ENCODE results near the gene ANKRD33B. TPM values are rescaled to one million over a fixed set of nuclear protein-coding genes. Genes with fewer than 3 reads are reported as not detected.

Gene ANKRD33B
- total RNA-seq, 1 experiment from 2014 or later: 4.0 TPM

GRCh38 chr5:10684303-10685086, 120.6 kb downstream of the ANKRD33B start:
- H3K36me3 ChIP-seq: no peaks in the 10 kb centered on the region
- H3K27ac ChIP-seq: no peak overlapping the region
- H3K4me3 ChIP-seq: no peak overlapping the region
- H3K4me1 ChIP-seq: no peaks in the 10 kb centered on the region
- H3K9me3 ChIP-seq (replicated peaks): no peaks in the 10 kb centered on the region
- no peak for DNase-seq
- no peaks in the 10 kb centered on the region for H3K27me3 ChIP-seq

DNA sequence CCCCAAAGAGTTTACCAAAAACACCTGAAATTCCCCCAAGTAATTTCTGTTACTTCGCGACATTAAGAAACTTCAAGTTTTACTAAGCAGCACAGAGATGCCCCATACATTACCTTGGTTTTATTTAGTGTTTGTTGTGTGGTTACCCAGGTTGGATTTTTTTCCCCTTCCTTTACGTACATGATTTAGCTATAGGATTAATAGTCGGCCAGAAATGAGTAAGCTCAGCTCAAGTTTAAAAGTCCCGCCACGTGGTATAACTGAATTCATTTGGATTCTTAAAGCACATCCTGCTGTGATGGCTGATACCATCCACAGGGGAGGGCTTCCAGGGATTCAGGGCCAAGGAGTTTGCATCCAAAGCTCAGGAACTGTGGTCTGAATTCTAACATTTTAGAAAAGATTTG, 121.2 kb downstream of the ANKRD33B start:
- no peak overlapping the region for H3K27ac ChIP-seq
- H3K9me3 ChIP-seq (replicated peaks): no peaks in the 10 kb centered on the region
- no peaks in the 10 kb centered on the region for H3K4me1 ChIP-seq
- no peaks in the 10 kb centered on the region for H3K36me3 ChIP-seq
- no peaks in the 10 kb centered on the region for H3K27me3 ChIP-seq
- no peak for DNase-seq
- no peak overlapping the region for H3K4me3 ChIP-seq

GRCh38 chr5:10686890-10687289, 123.0 kb downstream of the ANKRD33B start:
- H3K27ac ChIP-seq: no peak overlapping the region
- H3K4me1 ChIP-seq: no peaks in the 10 kb centered on the region
- H3K4me3 ChIP-seq: no peak overlapping the region
- DNase-seq: no peak
- no peaks in the 10 kb centered on the region for H3K27me3 ChIP-seq
- no peaks in the 10 kb centered on the region for H3K36me3 ChIP-seq
- H3K9me3 ChIP-seq (replicated peaks): no peaks in the 10 kb centered on the region

DNA sequence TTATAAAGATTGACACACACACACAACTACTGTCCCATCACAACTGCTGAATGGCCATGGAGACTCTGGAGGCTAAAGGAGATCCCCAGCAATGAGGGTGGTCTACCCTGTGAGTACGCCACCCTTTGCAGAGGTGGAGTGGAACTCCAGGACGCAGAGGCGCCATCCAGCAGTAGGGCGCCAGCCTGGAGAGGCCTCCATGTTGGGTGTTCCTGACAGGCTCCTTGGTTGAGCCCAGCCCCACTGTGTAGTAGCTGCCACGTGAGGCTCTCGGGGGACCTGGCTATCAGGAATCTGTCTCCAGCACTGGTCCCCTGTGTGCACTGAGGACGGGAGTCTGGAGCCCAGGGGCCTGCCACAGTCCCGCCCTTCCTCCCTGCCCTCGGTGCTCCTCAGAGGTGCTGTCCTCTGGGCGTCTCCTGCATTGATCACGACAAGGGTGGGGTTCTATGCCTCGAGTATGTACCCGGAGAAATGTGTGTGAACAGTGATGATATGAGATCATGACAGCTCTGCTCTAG, 124.8 kb downstream of the ANKRD33B start:
- H3K27ac ChIP-seq: no peak overlapping the region
- DNase-seq: no peak
- H3K36me3 ChIP-seq: no peaks in the 10 kb centered on the region
- no peaks in the 10 kb centered on the region for H3K27me3 ChIP-seq
- H3K4me1 ChIP-seq: no peaks in the 10 kb centered on the region
- H3K9me3 ChIP-seq (replicated peaks): no peaks in the 10 kb centered on the region
- H3K4me3 ChIP-seq: no peak overlapping the region

DNA sequence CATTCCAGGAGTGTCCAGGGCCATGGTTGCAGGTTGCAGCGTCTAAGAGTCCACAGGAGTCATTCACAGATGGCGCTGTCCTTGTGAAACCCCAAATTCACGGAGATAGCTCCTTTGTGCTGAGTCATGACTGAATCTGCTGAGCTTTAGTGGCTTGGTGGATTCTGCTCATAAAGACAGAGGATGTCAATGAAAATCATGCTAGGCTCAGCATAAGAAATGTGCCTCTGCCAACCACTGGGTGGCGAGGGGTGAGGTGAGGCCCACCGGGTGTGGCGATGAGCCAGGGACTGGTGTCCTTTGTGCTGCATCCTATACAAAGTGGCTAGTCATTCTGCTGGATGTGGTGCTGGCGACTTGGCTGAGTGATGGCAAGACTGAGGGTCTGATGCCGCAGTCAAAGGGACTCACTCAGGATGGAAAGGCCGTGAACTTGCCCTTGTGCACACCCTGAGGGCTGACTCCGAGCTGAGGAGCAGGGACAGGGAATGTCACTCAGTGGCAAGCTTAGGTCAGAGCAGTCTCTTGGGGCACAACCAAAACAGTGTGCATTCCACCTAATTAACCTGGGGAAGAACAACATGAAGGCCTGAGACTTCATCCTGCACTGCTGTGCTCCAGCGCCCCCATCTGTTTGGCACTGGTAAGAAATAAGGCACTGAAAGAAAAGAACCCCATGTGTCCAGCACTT, 125.7 kb downstream of the ANKRD33B start:
- H3K4me3 ChIP-seq: no peak overlapping the region
- no peaks in the 10 kb centered on the region for H3K9me3 ChIP-seq (replicated peaks)
- DNase-seq: peak in 1 of 2 experiments; percentile 26
- no peak overlapping the region for H3K27ac ChIP-seq
- H3K4me1 ChIP-seq: no peaks in the 10 kb centered on the region
- H3K27me3 ChIP-seq: no peaks in the 10 kb centered on the region
- no peaks in the 10 kb centered on the region for H3K36me3 ChIP-seq

DNA sequence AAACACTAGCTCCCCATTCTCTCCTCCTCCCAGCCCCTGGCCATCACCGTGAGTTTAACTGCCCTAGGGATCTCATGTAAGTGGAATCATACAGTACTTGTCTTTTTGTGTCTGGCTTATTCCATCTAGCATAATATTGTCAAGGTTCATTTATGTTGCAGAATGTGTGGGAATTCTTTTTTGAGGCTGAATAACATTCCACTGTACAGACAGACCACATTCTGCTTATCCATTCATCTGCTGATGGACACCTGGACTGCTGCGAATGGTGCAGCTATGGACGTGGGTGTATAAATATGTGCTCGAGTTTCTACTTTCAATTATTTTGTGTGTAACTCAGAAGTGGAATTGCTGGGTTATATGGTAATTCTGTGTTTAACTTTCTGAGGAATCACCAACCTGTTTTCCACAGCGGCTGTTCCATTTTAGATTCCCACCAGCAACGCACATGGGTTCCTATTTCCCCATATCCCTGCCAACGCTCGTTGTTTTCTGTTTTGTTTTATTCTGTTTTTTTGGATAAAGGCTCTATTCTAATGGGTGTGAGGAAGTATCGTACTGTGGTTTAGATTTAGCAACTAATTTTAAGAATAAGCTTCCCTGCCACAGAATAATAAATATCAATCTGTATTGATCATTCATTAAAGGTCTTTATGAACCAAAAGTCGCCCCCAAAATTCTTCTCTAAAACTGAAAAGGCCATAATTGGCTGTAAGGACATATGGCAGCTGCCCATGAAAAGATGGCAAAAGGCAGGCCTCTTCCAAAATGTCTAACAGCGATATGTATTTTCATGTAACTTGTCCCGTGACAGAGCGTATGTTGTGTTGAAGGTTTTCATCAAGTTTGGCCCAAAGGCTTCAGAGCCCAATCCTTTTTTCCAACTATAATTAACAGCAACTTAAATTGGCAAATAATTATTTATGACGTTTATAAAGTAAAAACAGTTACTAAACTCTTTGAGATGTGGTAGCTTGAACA, 126.9 kb downstream of the ANKRD33B start:
- no peak for DNase-seq
- Histone ChIP-seq H3K9me3 (replicated peaks) (no peaks in the 10 kb centered on the region), H3K36me3 (no peaks in the 10 kb centered on the region), H3K27me3 (no peaks in the 10 kb centered on the region), H3K4me3 (no peak overlapping the region), H3K4me1 (no peaks in the 10 kb centered on the region), H3K27ac (no peak overlapping the region)

- Histone ChIP-seq H3K9me3 (replicated peaks) (no peaks in the 10 kb centered on the region), H3K4me3 (no peak overlapping the region), H3K27me3 (no peaks in the 10 kb centered on the region), H3K36me3 (no peaks in the 10 kb centered on the region), H3K4me1 (no peaks in the 10 kb centered on the region), H3K27ac (peak overlapping the region; percentile 45)
- no peak for DNase-seq
These were observed 128.2 kb downstream of the ANKRD33B start for GRCh38 chr5:10691826-10692785.

DNA sequence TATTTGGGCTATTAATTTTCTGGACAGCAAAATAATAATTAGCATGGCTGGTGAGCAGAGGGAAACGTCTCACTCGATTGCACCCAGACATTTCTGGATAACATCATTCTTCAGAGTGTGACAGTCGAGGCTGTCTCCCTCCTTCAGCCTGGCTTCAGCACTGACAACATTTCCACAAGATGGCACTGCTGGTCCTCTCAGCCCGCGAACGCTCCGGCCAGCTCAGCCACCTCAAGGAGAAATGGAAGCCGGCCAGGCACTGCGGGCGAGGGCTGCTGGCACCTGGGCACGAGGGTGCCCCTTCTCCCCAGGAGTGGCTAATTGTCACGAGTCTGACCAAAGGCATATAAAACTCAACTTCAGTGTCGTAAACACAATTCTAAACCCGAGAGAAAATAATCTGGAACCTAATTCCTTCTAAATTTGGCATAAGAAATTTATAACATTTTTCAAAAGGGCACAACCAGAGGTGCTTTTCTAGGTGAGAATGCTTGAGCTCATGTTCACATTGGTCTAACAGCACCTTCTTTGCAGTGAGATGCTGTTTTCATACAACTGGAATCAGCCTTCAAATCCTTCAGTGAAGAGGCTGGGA, 131.3 kb downstream of the ANKRD33B start:
- no peaks in the 10 kb centered on the region for H3K4me1 ChIP-seq
- no peak overlapping the region for H3K4me3 ChIP-seq
- no peaks in the 10 kb centered on the region for H3K36me3 ChIP-seq
- no peak overlapping the region for H3K27ac ChIP-seq
- no peaks in the 10 kb centered on the region for H3K9me3 ChIP-seq (replicated peaks)
- no peaks in the 10 kb centered on the region for H3K27me3 ChIP-seq
- DNase-seq: peak; percentile 10 to 32

DNA sequence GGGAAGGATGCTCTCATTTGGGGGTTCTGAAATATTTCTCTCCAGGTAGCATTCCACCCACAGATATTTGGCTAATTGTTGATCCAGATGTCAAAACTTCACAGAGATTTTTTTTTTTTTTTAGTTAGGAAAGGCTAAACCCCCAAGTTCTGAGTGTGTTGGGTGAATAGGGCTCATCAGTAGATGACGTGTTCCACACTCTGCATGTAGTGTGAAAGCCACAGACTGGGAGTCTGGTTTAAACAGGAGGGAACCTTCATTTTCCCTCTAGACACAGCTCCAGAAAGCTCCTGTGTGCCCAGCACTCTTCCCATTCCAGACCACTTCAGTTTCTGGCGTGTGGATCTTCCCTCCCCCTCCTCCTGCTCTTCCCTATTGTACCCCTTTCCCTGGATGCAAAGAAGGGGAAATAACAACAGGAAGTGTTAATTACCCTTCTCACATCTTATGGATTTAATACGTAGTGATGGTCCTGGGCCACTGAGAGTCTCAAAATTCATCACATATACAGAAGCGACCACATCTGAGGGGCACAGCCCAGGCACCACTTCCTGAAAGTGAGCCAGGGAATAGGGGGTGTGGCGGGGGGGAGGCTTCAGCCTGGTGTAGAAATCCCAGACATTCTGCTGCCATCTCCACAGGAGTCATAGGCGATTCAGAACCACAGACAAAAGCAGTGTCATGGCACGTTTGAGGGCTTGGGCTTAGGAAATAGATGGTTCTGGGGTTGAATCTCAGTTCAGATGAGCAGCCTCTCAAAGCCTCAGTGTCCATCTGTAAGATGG, 132.1 kb downstream of the ANKRD33B start:
- Histone ChIP-seq H3K4me1 (no peaks in the 10 kb centered on the region), H3K27ac (no peak overlapping the region), H3K27me3 (no peaks in the 10 kb centered on the region), H3K4me3 (no peak overlapping the region), H3K9me3 (replicated peaks) (no peaks in the 10 kb centered on the region), H3K36me3 (no peaks in the 10 kb centered on the region)
- DNase-seq: no peak

DNA sequence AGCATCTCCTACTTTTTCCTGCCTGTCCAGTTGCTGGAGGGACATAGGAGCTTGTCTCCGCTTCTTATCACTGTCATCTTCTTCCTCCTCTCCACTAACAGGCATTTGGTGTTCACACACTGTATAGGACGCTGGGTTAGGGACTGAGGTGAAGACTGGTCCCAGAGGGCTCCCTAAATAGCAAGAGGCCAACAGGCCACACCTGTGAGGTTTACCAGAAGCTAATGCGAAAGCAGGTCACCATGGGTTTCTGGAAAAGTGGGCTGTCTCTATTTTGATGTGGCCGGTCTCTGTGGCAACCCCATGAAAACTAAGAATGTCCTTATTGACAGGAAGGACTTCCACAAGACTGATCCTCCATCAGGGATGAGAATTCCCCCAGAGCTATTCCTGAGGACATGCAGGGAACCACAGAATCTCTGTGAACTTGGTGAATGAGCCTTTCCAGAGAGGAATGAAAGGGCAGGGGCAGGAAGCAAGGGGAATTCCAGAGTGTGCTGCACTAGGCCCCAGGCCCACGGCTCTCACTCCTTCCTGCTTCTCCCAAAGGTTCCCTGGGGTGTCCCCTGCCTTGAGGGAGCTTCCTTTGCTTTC, 135.5 kb downstream of the ANKRD33B start:
- H3K27me3 ChIP-seq: no peaks in the 10 kb centered on the region
- H3K4me1 ChIP-seq: peaks cover 16% of the 10 kb centered on the region
- no peaks in the 10 kb centered on the region for H3K36me3 ChIP-seq
- no peaks in the 10 kb centered on the region for H3K9me3 ChIP-seq (replicated peaks)
- no peak overlapping the region for H3K4me3 ChIP-seq
- H3K27ac ChIP-seq: no peak overlapping the region
- no peak for DNase-seq

DNA sequence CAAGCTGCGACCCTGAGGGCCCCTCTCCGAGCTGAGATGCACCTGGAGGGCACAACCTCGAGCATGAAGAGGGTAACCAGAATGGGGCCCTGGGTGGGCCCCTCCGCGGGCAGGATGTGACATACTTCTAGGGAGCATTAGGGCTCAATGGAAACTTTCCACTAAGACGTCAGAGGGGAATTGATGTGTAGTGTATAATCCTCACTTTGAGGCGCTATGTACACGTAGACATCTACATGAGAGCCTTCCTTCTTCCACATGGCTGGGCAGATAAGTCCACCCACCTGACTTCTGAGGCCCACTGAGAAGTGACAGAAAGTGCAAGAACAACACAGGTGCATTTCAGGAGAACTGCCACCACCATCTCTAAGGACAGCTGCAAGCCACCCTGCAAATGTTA, 136.1 kb downstream of the ANKRD33B start:
- H3K27me3 ChIP-seq: no peaks in the 10 kb centered on the region
- no peaks in the 10 kb centered on the region for H3K36me3 ChIP-seq
- H3K4me3 ChIP-seq: no peak overlapping the region
- peaks cover 22% of the 10 kb centered on the region for H3K4me1 ChIP-seq
- no peaks in the 10 kb centered on the region for H3K9me3 ChIP-seq (replicated peaks)
- H3K27ac ChIP-seq: no peak overlapping the region
- peak in 1 of 2 experiments; percentile 4 for DNase-seq

DNA sequence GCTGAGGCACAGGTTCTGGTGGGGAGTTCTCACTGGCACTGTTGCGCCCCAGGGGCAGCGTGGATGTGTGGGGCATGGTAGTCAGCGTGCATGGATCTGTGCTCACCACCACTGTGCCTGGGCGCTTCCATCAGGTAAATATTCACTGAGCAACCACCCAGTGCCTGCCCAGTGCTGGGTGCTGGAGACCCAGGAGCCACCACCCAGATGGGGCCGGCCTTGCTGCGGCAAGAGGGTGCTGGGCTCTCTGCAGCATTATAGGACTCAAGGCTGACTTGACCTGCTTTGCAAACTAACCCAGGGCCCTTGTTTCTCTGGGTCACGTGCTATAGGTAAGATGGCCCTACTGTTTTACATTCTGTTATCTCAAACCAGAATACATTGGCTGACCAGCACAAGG, 136.6 kb downstream of the ANKRD33B start:
- H3K4me1 ChIP-seq: peaks cover 27% of the 10 kb centered on the region

More for the DNA sequence above, 136.6 kb downstream of the ANKRD33B start:
- no peaks in the 10 kb centered on the region for H3K9me3 ChIP-seq (replicated peaks)
- H3K27ac ChIP-seq: no peak overlapping the region
- no peaks in the 10 kb centered on the region for H3K36me3 ChIP-seq
- H3K27me3 ChIP-seq: no peaks in the 10 kb centered on the region
- no peak for DNase-seq
- H3K4me3 ChIP-seq: no peak overlapping the region
